Cerebellar nuclear complex (tissue), 1 donor: ENCODE data around the gene PRR15.
"Not testable (repeated sequence)": the region's sequence is repeated elsewhere in the genome, so short reads cannot be mapped to it uniquely, and the experiment has no call there.

Experiments used
- DNase-seq, 2 experiments: peaks; one replicate each; lab custom pipeline; 2025; lab: John Stamatoyannopoulos, UW

Gene PRR15, protein sequence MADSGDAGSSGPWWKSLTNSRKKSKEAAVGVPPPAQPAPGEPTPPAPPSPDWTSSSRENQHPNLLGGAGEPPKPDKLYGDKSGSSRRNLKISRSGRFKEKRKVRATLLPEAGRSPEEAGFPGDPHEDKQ

DNA sequence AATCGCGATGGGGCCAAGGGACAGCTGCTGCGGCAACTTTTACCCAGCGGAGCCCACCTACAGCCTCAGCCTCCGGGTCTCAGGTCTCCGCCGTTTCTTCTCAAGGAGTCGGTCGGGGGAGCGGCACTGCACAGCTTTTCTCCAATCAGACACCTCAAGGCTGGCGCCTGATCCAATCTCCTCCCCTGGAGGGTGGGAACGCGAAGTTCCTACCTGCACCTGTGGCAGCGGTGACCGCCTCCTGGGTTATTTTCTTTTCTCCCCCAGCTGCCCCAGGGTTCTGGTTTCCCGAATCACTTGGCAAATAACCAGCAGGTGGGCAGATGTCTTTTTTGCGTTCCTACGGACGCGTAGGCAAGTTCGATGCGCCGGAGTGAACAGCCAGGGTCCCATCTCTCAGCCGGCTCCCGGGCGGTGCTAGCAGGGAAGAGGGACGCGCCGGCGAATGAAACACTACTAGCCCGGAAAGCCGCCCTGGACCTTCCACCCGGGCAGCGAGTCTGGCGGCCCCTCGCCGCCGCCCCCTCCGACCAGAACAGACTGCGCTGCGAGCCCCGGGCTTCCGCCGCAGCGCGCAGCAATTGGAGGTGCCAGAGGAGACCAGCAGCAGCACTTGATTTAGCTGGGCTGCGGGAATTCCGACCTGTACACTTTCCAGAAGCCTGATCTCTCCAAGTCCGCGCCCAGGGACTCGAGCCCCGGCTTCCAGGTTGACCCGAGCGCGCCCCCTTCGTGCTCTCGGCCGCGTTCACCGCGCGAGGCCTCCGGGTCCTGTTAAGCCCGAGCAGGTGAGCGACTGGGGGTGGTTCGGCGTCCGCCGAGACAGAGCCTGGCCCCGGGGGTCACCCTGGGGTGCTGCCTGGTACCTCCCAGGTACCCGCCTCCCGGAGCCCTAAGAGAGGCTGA is at the start of gene PRR15:
TSS of gene PRR15 (plus strand) at position 246 of the 906 bp plus-strand sequence. CDS start 2,495 bp downstream, outside the sequence.
- no peak for DNase-seq

DNA sequence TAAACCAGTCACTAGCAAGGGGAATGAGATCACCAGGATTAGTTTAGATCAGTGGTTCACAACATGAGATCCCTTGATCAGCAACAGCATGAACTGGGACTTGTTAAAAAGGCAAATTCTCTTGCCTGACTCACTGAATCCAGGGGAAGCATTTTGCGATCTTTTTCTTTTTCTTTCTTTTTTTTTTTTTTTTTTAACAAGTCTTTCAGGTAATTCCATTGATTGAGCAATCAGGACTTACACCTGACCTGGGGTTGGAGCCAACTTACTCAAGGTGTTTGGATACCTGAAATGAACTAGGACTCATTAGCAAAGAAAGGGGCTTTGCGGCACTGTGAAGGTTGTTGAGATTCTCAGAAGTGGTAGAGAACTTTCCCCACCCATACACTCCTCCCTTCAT is 47.1 kb upstream of the PRR15 start:
- no peak for DNase-seq

DNA sequence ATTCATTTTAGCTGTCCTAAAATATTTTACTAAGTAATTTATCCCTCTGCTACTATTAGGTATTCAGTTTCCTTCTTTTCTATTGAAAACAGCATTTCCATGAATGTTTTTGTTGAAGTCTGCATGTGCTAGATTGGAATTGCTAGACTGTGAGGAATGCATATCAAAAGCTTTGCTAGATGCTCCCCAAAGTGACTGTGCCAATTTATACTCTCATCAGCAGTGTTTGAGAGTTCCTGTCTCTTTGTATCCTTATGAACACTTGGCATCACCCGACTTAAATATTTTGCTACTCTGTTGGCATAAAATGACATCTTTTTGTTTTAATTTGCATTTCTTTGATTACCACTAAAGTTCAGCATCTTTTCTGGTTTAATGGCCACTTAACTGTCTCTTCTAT is 45.0 kb upstream of the PRR15 start:
- DNase-seq: no peak

DNA sequence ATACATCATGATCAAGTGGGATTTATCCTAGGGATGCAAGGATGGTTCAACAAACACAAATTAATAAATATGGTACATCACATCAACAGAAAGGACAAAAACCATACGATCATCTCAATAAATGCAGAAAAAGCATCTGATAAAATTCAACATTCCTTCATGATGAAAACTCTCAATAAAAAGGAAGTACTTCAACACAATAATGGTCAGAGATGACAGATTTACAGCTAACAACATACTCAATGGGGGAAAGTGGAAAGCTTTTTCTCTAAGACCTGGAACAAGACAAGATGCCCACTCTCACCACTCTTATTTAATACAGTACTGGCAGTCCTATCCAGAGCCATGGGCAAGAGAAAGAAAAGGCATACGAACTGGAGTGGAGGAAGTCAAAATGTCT is 39.9 kb upstream of the PRR15 start:
- DNase-seq: no peak

DNA sequence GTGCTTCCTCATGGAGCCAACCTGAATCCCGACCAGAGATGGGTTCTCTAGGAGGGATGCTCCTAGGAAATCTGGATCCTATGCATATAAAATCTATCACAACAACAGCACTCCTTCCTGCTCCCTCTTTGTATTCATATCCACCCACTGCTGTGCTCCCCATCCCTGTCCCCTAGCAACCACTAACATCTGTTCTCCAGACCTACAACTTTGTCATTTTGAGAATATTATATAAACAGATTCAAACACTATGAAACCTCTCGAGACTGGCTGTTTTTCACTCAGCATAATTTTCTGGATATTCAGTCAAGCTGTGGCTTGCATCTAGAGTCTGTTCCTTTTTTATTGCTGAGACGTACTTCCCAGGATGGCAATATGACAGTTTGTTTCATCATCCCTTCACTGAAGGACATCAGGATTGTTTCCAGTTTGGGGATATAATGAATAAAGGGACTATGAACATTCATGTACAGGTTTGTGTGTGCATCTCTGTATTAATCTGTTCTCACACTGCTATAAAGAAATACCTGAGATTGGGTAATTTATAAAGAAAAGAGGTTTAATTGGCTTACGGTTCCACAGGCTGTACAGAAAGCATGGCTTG is 36.0 kb upstream of the PRR15 start:
- no peak for DNase-seq

DNA sequence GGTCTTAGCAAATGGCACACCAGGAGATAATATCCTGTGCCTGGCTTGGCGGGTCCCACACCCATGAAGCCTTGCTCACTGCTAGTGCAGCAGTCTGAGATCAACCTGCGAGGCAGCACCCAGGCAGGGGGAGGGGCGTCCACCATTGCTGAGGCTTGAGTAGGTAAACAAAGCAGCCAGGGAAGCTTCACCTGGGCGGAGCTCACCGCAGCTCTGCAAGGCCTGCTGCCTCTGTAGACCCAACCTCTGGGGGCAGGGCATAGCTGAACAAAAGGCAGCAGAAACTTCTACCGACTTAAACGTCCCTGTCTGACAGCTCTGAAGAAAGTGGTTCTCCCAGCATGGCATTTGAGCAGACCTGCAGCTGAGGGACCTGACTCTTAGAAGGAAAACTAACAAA is 35.1 kb upstream of the PRR15 start:
- DNase-seq: not testable (repeated sequence)

DNA sequence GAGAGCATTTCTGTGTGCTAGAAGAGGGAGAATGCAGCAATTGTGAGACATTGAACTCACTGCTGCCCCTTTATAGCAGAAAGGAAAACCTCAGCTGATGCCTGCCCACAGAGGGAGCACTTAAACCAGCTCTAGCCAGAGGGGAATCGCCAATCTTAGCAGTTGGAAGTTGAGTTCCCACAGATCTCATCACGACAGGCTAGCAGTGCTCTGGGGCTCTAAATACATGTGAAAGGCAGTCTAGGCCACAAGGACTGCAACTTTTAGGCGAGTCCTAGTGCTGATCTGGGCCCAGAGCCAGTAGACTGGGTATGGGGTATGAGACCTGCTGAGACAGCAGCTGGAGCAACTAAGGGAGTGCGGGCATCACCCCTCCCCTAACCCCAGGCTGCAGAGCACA is 25.2 kb upstream of the PRR15 start:
- DNase-seq: no peak

DNA sequence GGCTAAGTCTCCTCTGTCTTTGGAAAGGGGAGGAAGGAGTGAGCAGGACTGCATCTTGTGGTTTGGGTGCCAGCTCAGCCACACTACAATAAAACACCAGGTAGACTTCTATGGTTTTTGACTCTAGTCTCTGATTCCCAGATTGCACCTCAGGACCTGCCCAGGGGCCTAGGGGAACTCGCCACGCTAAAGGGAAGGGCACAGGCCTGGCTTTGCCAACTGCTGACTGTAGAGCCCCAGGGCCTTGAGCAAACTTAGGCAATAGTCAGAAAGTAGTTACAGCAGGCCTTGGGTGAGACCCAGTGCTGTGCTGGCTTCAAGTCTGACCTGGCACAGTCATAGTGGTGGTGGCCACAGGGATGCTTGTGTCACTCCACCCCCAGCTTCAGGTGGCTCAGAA is 24.2 kb upstream of the PRR15 start:
- DNase-seq: no peak

DNA sequence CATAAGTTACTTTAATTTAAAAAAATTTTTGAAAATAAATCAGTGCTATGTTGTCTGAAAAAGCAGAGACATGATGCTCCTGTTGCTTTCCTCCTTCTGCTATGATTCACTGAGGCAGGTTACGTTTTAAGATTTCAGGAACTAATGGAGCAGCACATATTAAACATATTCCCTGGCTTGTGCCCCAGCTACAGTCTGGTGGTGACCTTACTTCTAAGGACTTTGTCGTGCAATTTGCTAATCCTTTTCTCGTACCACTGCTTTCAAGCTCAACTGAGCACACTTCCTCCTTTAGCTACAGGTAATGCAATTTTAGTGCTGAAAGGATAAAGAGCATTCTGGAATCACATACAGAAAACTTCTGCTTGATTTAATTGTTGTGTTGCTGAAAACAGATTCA is 16.2 kb upstream of the PRR15 start:
- no peak for DNase-seq

DNA sequence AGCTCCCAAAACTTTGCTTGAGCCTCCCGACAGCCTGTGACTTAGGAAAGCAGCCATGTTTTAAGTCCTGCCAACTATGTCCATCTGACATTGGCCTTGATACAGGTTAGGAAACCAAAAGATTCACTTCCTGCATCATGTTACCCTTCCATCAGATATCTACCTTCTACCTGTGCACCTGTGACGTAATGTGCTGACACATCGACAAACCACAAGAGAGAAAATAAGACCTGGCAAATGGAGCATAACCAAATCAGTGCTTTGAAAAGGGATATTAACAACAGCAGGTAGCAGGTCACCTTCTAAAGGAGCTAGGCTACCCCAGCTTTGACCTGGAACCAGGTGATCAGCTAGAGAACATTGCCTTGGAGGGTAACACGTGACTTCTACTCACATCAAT is 14.8 kb upstream of the PRR15 start:
- DNase-seq: no peak

DNA sequence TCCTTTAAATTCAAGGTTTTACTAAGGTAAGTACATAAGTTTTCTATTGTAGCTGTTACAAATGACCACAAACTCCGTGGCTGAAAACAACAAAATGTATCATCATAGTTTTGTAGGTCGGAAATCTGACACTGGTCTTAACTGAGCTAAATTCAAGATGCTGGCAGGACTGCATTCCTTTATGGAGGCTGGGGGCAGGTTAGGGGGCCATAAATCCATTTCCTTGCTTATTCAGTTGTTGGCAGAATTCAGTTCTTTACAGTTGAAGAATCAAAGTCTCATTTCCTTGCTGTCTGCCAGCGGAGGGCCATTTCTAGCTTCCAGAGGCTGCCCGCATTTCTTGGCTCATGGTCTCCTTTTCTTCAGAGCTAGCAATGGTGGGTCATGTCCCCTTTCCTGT is 11.2 kb upstream of the PRR15 start:
- DNase-seq: no peak

DNA sequence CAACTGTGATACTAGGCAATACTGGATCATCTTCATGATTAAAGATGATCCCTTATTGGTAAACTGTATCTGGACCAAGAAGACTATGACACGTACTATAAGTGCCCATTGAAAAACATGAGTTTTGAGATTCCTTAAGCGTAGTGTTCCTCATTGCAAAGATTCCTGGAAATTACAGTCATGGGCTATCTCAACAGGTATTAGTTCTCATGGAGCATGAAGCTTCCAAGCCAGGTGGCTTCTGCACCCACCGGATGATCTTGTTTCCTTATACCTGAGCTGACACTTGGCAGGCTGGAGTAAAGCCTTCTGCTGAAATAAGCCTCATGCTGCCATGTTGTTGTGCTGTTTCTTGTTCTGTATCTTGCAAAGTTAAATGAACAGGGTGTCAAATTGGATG is 8.6 kb upstream of the PRR15 start:
- no peak for DNase-seq

DNA sequence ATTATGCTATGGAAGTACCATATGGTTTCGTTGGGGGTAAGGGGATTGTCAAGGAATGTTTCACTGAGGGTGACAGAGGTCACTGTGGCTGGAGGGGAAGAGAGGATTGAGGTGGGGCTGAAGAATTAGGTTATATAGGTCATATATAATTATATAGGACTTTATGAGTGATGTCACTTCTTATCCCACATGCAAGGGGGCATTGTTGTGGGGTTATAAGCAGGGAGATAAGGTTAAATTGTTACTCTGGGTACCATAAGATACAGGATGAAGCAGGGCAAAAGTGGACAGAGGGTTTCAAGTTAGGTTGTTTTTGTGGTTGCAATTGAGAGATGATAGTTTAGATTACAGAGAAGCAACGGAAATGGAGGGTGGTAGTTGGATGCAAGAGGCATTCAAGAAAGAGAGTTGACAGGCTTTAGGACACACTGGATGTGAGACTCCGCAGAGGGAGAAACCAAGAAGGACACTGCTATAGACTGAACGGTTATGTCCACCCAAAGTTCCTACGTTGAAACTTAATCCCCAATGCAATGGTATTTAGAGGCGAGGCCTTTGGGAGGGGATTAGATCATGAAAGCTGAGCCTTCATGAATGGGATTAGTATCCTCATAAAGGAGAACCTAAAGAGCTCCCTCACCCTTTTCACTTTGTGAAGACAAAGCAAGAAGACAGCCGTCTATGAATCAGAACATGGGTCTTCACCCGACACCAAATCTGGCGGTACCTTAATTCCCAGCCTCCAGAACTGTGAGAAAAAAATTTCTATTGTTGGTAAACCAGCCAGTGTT is 7.0 kb upstream of the PRR15 start:
- no peak for DNase-seq

DNA sequence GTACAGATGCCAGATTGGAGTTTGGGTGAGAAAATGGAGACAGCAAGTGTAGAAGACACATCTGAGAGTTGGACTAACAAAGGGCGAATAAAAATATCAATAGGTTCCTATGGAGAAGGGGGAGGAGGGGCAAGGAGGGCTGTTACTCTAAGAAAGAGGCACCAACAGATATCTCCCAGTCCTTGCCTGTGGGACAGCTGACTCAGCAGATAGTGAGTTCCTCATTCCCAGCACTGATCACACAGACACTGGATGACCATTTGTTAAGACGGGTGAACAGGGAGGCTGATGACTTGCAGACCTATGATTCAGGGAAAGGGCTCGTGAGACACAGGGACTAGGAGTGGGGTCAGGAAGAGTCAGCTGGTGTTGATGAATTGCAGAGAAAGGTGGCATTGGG is 5.7 kb upstream of the PRR15 start:
- no peak for DNase-seq

DNA sequence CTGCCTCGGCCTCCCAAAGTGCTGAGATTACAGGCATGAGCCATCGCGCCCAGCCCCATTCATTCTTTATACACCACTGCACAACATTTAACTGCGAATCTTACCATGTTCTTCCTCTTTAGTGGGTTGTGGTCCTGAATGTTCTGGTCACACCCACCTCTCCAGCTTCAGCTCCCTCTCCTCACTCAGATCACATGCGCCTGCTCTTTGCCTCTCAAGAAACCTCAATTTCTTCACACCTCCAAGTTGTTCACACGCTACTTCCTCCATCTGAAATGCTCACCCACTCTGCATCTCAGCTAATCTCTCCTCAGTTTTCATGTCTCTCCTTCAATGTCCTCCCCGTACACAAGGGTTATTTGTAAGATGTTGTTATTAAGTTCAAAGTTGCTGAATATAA is 2.4 kb upstream of the PRR15 start:
- DNase-seq: no peak

DNA sequence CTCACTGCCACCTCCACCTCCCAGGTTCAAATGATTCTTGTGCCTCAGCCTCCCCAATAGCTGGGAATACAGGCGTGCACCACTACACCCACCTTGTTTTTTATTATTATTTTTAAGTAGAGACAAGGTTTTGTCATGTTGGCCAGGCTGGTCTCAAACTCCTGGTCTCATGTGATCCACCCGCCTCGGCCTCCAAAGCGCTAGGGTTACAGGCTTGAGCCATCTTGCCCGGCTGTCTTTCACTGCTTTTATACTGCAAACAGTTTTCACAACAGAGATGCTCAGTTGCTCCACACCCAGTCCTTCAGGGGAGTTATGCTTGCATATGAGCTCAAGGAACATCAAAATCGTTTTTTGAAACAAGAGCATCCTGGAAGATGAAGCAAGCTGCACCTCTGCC is 1.3 kb upstream of the PRR15 start:
- DNase-seq: no peak

DNA sequence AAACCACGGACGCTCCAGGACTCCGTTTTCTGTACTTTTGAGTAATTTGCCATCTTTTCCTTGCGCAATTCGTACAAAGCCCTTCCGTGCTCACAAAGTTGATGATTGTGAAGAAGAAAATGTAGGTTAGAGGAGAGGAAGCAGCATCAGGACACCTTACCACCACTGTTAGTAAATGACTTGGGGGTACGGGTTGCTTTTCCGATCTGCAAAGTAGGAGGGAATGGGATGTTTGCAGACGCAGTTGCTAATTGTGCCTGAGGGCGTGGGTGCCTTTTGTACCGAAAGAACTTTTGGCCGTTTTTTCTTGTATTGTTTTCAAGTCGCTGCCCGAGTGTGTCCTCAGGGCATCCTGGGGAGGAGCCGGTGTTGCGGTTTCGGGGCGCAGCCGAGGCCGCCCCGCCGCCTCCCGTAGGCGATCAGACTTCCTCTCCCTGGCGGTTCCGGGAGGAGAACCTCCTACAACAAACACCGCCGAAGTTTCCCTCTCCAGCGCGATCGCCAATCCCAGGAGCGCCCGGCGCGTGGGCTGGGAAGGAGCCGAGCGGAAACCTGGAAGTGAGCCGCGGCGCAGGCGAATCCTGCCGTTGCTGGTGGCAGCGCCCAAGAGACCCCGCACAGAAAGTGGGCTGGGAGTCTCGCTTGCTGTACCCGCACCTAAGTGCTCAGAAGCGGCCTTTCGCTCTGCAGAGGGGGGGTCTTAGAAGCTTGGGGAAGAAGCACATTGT is 1.0 kb downstream of the PRR15 start:
- DNase-seq: no peak

DNA sequence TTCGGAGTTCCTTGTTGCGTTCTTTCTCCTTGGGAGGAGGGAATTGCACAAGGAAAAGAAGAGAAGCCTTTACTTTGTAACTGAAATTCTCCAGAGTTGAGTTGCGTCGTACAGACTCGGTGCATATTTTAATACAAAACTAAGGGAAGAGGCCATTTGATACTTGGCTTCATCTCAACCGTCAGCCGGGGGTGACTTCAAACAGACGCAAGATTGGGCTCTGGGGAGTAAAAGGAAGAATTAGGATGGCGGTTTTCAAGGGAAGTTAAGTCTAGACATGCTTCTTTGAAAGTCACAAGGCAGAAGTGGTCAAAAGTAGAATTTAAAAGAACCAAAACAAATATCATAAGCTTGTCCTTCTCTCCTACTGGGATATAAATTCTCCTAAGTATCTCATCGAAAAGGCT is 1.6 kb downstream of the PRR15 start:
- DNase-seq: no peak

DNA sequence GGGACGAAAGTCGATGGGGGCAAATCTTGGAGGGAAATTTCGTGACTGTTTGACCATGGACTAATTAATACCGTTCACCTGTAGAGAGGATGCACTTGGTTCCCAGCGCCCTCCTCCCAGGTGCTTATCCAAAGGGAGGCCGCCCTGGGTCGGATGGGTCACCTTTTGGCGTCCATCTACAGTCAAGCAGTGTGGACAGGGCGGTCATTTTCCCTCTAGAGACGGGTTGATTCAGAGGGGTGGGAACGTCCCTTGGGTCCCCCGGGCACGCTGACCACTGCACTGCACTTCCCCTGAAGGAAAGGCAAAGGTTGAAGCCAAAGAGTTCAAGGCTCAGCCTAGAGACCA is 2.0 kb downstream of the PRR15 start:
- DNase-seq: no peak

DNA sequence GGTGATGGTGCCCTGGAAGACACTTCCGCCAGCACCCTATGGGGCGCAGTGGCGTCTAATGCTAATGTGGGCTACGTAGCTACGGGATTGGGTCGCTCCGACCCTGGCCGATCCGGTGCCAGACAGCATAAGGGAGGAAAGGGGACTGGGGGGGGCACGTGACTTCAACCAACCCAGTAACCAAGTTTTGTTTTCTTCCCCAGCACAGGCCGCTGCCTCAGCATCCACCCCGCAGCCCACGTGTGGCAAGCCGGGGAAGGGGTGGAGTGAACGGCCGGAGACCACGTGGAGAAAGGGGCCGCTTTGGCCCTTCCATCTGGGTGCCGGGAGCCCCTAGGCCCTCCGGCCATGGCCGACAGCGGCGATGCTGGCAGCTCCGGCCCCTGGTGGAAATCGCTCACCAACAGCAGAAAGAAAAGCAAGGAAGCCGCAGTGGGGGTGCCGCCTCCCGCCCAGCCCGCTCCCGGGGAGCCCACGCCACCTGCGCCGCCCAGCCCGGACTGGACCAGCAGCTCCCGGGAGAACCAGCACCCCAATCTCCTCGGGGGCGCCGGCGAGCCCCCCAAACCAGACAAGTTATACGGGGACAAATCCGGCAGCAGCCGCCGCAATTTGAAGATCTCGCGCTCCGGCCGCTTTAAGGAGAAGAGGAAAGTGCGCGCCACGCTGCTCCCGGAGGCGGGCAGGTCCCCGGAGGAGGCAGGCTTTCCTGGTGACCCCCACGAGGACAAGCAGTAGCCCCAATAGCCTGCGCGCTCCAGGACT is 2.5 kb downstream of the PRR15 start:
- DNase-seq: no peak

DNA sequence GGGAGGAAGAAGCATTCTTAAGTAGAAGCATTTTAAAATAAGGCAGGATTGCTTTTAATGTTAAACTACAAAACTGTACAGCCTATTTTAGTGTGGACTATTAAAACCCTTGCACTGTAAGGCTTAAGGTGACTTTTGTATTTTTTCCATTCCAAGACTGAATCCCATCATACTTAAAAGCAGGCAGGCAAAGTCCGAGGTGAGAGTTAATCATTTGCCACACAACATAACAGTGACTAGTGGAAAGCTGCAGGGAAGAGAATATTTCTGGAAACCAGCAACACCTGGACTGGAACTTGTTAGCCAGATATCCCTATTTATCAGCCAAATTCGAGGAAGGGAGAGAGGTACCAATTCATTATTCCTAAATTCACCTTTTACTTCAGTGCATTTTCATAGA is 3.5 kb downstream of the PRR15 start:
- no peak for DNase-seq
